Stomach (tissue), 9 donors: ENCODE measurements around the gene DAB1. TPM values are rescaled to one million over a fixed set of nuclear protein-coding genes. Genes with fewer than 3 reads are reported as not detected.

Experiments
- DNase-seq, 2 donors: peaks; one replicate each; pipeline versions ENCODE4 v3.0.0 to v3.0.0-alpha.2; 2013 to 2019
- H3K27ac ChIP-seq, 5 donors: fragments of 200-600 bp in 4 of 5; sonication (generic) in 4 of 5; one replicate each; pipeline ENCODE4 v1.5.1; 2013 to 2019; ENCODE audit warnings: mild to moderate bottlenecking in 1 of 5, moderate library complexity in 1 of 5
- H3K27me3 ChIP-seq, 3 donors: fragments of 200-600 bp; sonication (generic); one replicate each; pipeline ENCODE4 v1.5.1; 2017 to 2019; ENCODE audit warnings: mixed run types in 1 of 3
- H3K36me3 ChIP-seq, 4 donors: fragments of 200-600 bp; sonication (generic); 1 replicate in 3 of 4; 2 replicates in 1 of 4; pipeline ENCODE4 v1.5.1; 2016 to 2019
- H3K4me1 ChIP-seq, 4 donors: fragments of 200-600 bp; sonication (generic); one replicate each; pipeline ENCODE4 v1.5.1; 2016 to 2019
- H3K4me3 ChIP-seq, 4 donors: fragments of 200-600 bp; sonication (generic) in 3 of 4; one replicate each; pipeline ENCODE4 v1.5.1; 2016 to 2019; ENCODE audit warnings: mild to moderate bottlenecking in 1 of 4
- H3K9me3 ChIP-seq, 4 donors: fragments of 200-600 bp; sonication (generic); one replicate each; pipeline ENCODE4 v1.5.1; 2016 to 2019
- CTCF ChIP-seq, 7 experiments: fragments of 450-650 bp in 4 of 7; fragments of 200-600 bp in 3 of 7; sonication (generic) in 3 of 7; IDR thresholded peaks; one replicate each; pipeline ENCODE4 v1.5.1; 2016 to 2019; ENCODE audit warnings: antibody characterized with exemption in 7 of 7, control low read depth in 2 of 7, mild to moderate bottlenecking in 1 of 7
- EP300 ChIP-seq: sonication (generic); formaldehyde crosslinking; IDR thresholded peaks from one replicate; pipeline ENCODE4 v1.6.1; 2017; ENCODE audit warnings: antibody characterized with exemption
- POLR2A ChIP-seq, 4 donors: fragments of 450-650 bp; IDR thresholded peaks; one replicate each; pipeline ENCODE4 v1.6.1; 2016; ENCODE audit warnings: antibody characterized with exemption in 4 of 4, control low read depth in 2 of 4, mild to moderate bottlenecking in 1 of 4, moderate library complexity in 1 of 4
- POLR2AphosphoS5 ChIP-seq, 3 donors: sonication (generic); formaldehyde crosslinking; IDR thresholded peaks; one replicate each; pipeline ENCODE4 v1.6.1; 2016; ENCODE audit warnings: antibody characterized with exemption in 3 of 3
- WGBS, 5 donors: extraction: QIAGEN DNeasy Blood & Tissue Kit in 3 of 5; methylation state at CpG; one replicate each; pipeline versions ENCODE4 v1.1.5 to v1.1.7; 2013 to 2018; 5-methylcytosine and 5-hydroxymethylcytosine counted together
- intact Hi-C: fragments of 100-400 bp; cut with DNase I; formaldehyde crosslinking; loops from one replicate; pipeline ENCODE4 v1.15.1; 2023; ENCODE audit warnings: low total_unique reads
- polyA plus RNA-seq, 3 donors: library from polyadenylated mRNA; stranded (reverse); fragments of 200-250 nt; gene quantifications; one replicate each; pipeline ENCODE4 v1.2.3, GENCODE V29; 2013
- total RNA-seq, 5 donors: library from RNA; depleted of rRNA; stranded (reverse); fragments of >200 nt; gene quantifications; one replicate each; pipeline versions ENCODE4 v1.1.0 to v1.2.3, GENCODE V29; 2014 to 2016
- donor health status: healthy with polysubstance abuse.
- donor health status: Bipolar disorder and iron deficiency.
- donor health status: healthy.

The DAB1 gene
- total and polyA plus RNA-seq, 8 donors = under 0.01 to 3.5 (median 0.61) TPM; not detected in 1

- peaks cover 0 to 7% (median 0%) of the 10 kb centered on the region in 4 donors for H3K4me1 ChIP-seq
- H3K4me3 ChIP-seq = no peak overlapping the region
- no peaks in the 10 kb centered on the region for H3K36me3 ChIP-seq
- H3K27ac ChIP-seq = no peak overlapping the region
- no peak for DNase-seq
- TF ChIP-seq EP300 (no peak), POLR2A (IDR thresholded peaks at IDR 0.05) (no peak), POLR2AphosphoS5 (IDR thresholded peaks at IDR 0.05) (no peak), CTCF (IDR thresholded peaks at IDR 0.05) (no peak)
- 85 to 94% (median 91%) methylated on average over 1 of the region's 1 CpG for WGBS, 5 donors
- H3K9me3 ChIP-seq = no peaks in the 10 kb centered on the region
- intact Hi-C loops = no loop called here
- H3K27me3 ChIP-seq = no peaks in the 10 kb centered on the region
Observed at GRCh38 chr1:56970280-56970679, 453.6 kb downstream of the DAB1 start.

- no peak for DNase-seq
- H3K27ac ChIP-seq = no peak overlapping the region
- no peak overlapping the region for H3K4me3 ChIP-seq
- H3K4me1 ChIP-seq = peaks cover 0 to 7% (median 0%) of the 10 kb centered on the region in 4 donors
- TF ChIP-seq EP300 (no peak), CTCF (IDR thresholded peaks at IDR 0.05) (no peak), POLR2A (IDR thresholded peaks at IDR 0.05) (no peak)
- H3K27me3 ChIP-seq = no peaks in the 10 kb centered on the region
- H3K9me3 ChIP-seq = no peaks in the 10 kb centered on the region
- H3K36me3 ChIP-seq = no peaks in the 10 kb centered on the region
- 86 to 94% (median 88%) methylated on average over 2 of the region's 2 CpGs for WGBS, 5 donors
- intact Hi-C loops = no loop called here
Observed at GRCh38 chr1:56968878-56969495, 454.9 kb downstream of the DAB1 start.

- TF ChIP-seq CTCF (IDR thresholded peaks at IDR 0.05) (peak in 5 of 7 experiments; percentile 43 to 55 (median 53)), POLR2AphosphoS5 (IDR thresholded peaks at IDR 0.05) (no peak), EP300 (no peak), POLR2A (IDR thresholded peaks at IDR 0.05) (no peak)
- Histone ChIP-seq H3K4me3 (no peak overlapping the region), H3K36me3 (no peaks in the 10 kb centered on the region), H3K27ac (no peak overlapping the region), H3K27me3 (no peaks in the 10 kb centered on the region), H3K4me1 (peaks cover 0 to 7% (median 0%) of the 10 kb centered on the region in 4 donors), H3K9me3 (no peaks in the 10 kb centered on the region)
- intact Hi-C loops = no loop called here
- peak; percentile 44 to 48 for DNase-seq
- 24 to 40% (median 29%) methylated on average over 15 of the region's 15 CpGs for WGBS, 5 donors
Observed at GRCh38 chr1:56967900-56968832, 455.7 kb downstream of the DAB1 start.

- H3K9me3 ChIP-seq = no peaks in the 10 kb centered on the region
- no peak overlapping the region for H3K27ac ChIP-seq
- intact Hi-C loops = no loop called here
- no peaks in the 10 kb centered on the region for H3K27me3 ChIP-seq
- H3K36me3 ChIP-seq = no peaks in the 10 kb centered on the region
- no peak for DNase-seq
- TF ChIP-seq EP300 (no peak), POLR2A (IDR thresholded peaks at IDR 0.05) (no peak), CTCF (IDR thresholded peaks at IDR 0.05) (no peak), POLR2AphosphoS5 (IDR thresholded peaks at IDR 0.05) (no peak)
- H3K4me1 ChIP-seq = peaks cover 0 to 7% (median 0%) of the 10 kb centered on the region in 4 donors
- no peak overlapping the region for H3K4me3 ChIP-seq
- WGBS, 5 donors = 66 to 75% (median 69%) methylated on average over 3 of the region's 3 CpGs
Observed at GRCh38 chr1:56967355-56967754, 456.5 kb downstream of the DAB1 start.
